Heart right ventricle (tissue), 16 donors: ENCODE data around the gene ZBTB7B. TPM values are rescaled to one million over a fixed set of nuclear protein-coding genes. Genes with fewer than 3 reads are reported as not detected.

ENCODE experiments used
- ATAC-seq, 8 donors: fragments of 200-7000 bp; cut with Tn5 transposase; one replicate each; pipeline ENCODE4 v1.9.1; 2020; ENCODE audit warnings: mild to moderate bottlenecking in 8 of 8, moderate library complexity in 8 of 8, moderate number of reproducible peaks in 1 of 8
- DNase-seq, 2 donors: peaks; one replicate each; pipeline ENCODE4 v3.0.0-alpha.2; 2020
- H3K27ac ChIP-seq, 10 donors: fragments of 200-600 bp; sonication (generic) in 2 of 10; one replicate each; pipeline versions ENCODE4 v1.5.0 to v1.8.0; 2020 to 2022; ENCODE audit warnings: mild to moderate bottlenecking in 3 of 10
- H3K27me3 ChIP-seq, 7 donors: fragments of 200-600 bp; one replicate each; pipeline ENCODE4 v1.8.0; 2021 to 2022; ENCODE audit warnings: mild to moderate bottlenecking in 2 of 7
- H3K36me3 ChIP-seq, 9 donors: fragments of 200-600 bp; sonication (generic) in 1 of 9; one replicate each; pipeline versions ENCODE4 v1.5.0 to v1.8.0; 2020 to 2022; ENCODE audit warnings: mild to moderate bottlenecking in 2 of 9
- H3K4me1 ChIP-seq, 9 donors: fragments of 200-600 bp; sonication (generic) in 1 of 9; one replicate each; pipeline versions ENCODE4 v1.5.0 to v1.8.0; 2020 to 2022; ENCODE audit warnings: mild to moderate bottlenecking in 4 of 9
- H3K4me3 ChIP-seq, 10 donors: fragments of 200-600 bp; sonication (generic) in 2 of 10; one replicate each; pipeline versions ENCODE4 v1.5.0 to v1.8.0; 2020 to 2022; ENCODE audit warnings: mild to moderate bottlenecking in 7 of 10, moderate library complexity in 2 of 10
- H3K9me3 ChIP-seq, 11 donors: fragments of 200-600 bp in 10 of 11; sonication (generic) in 2 of 11; one replicate each; pipeline versions ENCODE4 v1.5.0 to v1.8.0; 2013 to 2022; ENCODE audit warnings: mild to moderate bottlenecking in 2 of 11, control low read depth in 1 of 11, moderate library complexity in 1 of 11
- WGBS, 2 donors: extraction: QIAGEN DNeasy Blood & Tissue Kit; methylation state at CpG; one replicate each; pipeline ENCODE4 v1.1.7; 2013; ENCODE audit warnings: inconsistent platforms in 1 of 2; 5-methylcytosine and 5-hydroxymethylcytosine counted together
- intact Hi-C, 10 donors: fragments of 100-400 bp; cut with DNase I; formaldehyde crosslinking; loops; one replicate each; pipeline versions ENCODE4 v1.11.1 to v1.14.2; 2022
- polyA plus RNA-seq, 2 donors: library from polyadenylated mRNA; stranded (reverse); fragments of 200-250 nt; gene quantifications; one replicate each; pipeline ENCODE4 v1.2.3, GENCODE V29; 2013
- total RNA-seq, 10 donors: library from RNA; stranded (reverse); fragmentation: NEBNext Ultra II Directional in 3 of 10; extraction: Animal tissue kit (Norgen Biotek cat#: 25700) in 3 of 10; gene quantifications; one replicate each; pipeline versions ENCODE4 v1.2.1 to v1.2.4, GENCODE V29; 2021 to 2023
- TF ChIP-seq, protein P1 (sequence below), 9 donors: fragments of 200-600 bp; sonication (generic) in 2 of 9; IDR thresholded peaks; one replicate each; pipeline versions ENCODE4 v1.5.0 to v1.8.0; 2021 to 2022; ENCODE audit warnings: antibody characterized with exemption in 9 of 9, mild to moderate bottlenecking in 5 of 9, moderate library complexity in 1 of 9
- donor health status: Arrhythmogenic right ventricular cardiomyopathy.
- donor health status: ischemic (EF 13 %, LVEDD 7.1; RV severe dilation, severe dysfunction).
- donor health status: healthy with polysubstance abuse.
- donor health status: DM: no; HTN: yes; CAD: no.
- donor health status: DM: no; HTN: no; CAD: no.
- donor health status: ischemic (EF 25% LVEDD 6.9; RV normal size, moderate dysfunction).
- donor health status: ischemic (EF 25% LVEDD 5.7; RV mildly dilated, moderate dysfunction).
- donor health status: healthy.
- donor health status: DM: yes; HTN: yes; CAD: no.
- donor health status: Ischemic cardiomyopathy.
- donor health status: ischemic (EF 35%, LVEDD 5.7; RV mildly dilated, moderate dysfunction).
- donor health status: nonischemic (EF 11% LVEDD 7.7; RV severe dilation, severe dysfunction).
- donor health status: DM: yes; HTN: yes; CAD: no.
- donor health status: PGD.
- donor health status: ischemic (EF 29% LVEDD 5.4; RV normal size, mild dysfunction).
- donor health status: nonischemic (EF 23%, LVEDD 6.1; RV moderate dilation, normal function).

The ZBTB7B gene
- total and polyA plus RNA-seq, 12 donors = 25.7 to 54.7 (median 37.9) TPM

DNA sequence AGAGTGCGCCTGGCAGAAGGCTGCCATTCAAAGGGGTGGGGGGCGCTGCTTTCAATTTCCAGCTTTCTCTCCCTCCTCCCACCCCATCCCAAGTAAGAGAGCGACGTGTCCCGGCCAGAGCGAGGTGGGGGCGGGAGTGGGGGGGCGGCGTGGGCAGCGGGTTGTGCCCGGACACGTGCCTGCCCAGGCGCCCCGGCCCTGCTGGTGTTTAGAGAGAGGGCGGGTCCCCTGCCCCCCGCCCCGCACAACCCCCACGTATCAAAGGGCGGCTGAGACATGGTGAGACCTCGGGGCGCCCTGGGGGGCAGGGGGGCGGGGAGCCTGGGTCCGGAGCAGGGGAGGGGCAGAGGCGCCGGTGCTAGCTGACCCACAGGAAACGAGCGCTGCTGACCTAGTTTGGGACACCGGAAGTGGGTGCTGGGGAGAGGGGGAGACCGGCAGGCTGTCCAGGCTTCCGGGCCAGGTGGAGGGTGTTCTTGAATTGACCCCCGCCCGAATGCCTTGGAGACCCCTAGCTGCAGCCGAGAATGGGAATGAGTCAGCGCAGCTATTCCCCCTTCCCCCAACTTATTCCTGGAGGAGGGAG is 1.3 kb downstream of the ZBTB7B start:
- H3K4me1 ChIP-seq = peaks cover 33 to 75% (median 66%) of the 10 kb centered on the region in 9 donors
- H3K27me3 ChIP-seq = no peaks in the 10 kb centered on the region
- intact Hi-C loops = loop anchor here in 3 of 10 donors (5.0 to 10.0 kb wide), 3 partner anchors 42 to 61 kb away; partner anchors contain the start of genes ADAM15 (in 1 of the 3), EFNA4 (in 1 of the 3) and PYGO2 (in 1 of the 3)
- no peaks in the 10 kb centered on the region for H3K36me3 ChIP-seq
- peak overlapping the region; percentile 90 to 98 (median 96) for H3K27ac ChIP-seq
- TF ChIP-seq, protein P1, sequence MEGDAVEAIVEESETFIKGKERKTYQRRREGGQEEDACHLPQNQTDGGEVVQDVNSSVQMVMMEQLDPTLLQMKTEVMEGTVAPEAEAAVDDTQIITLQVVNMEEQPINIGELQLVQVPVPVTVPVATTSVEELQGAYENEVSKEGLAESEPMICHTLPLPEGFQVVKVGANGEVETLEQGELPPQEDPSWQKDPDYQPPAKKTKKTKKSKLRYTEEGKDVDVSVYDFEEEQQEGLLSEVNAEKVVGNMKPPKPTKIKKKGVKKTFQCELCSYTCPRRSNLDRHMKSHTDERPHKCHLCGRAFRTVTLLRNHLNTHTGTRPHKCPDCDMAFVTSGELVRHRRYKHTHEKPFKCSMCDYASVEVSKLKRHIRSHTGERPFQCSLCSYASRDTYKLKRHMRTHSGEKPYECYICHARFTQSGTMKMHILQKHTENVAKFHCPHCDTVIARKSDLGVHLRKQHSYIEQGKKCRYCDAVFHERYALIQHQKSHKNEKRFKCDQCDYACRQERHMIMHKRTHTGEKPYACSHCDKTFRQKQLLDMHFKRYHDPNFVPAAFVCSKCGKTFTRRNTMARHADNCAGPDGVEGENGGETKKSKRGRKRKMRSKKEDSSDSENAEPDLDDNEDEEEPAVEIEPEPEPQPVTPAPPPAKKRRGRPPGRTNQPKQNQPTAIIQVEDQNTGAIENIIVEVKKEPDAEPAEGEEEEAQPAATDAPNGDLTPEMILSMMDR (IDR thresholded peaks at IDR 0.05) = no peak
- 0 to 1% methylated on average over 34 of the region's 34 CpGs for WGBS, 2 donors
- no peaks in the 10 kb centered on the region for H3K9me3 ChIP-seq
- ATAC-seq (peak in 7 of 8 donors; percentile 5 to 19 (median 8)), DNase-seq (peak; percentile 72 to 79)
- peak overlapping the region; percentile 50 to 97 (median 91) for H3K4me3 ChIP-seq

DNA sequence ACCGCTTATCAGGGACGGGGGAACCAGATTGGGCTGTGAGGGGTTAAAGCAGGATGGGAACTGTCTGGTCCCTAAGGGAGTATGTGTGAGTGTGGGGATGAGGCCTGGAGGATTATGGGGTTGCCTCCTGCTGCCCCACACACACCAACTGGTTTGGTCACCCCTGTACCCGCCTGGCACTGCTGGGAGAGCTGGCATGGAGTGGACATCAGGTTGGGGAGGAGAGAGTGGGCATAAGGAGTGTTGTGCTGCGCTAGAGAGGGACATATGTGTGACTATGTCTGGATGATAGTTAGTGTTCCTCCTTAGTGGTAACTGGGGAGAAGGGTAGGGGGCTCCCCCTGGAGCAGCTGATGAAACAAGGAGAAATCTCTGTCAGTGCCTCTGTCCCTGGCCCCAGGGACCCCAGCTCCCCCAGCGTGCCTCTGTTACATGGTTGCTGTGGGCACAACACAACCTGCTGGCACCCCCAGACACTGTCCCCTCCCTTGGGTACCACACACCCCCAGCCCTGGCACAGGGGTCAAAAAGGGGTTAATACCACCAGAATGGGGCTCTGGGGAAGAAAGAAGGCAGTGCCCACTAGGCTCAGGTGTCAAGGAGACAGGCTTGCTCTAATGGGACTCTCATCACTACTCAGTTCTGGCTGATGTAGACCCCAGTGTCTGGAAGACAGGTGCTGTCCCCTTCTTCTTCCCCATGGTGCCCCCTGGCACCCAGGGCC is 1.9 kb downstream of the ZBTB7B start:
- peaks cover 29 to 71% (median 60%) of the 10 kb centered on the region in 9 donors for H3K4me1 ChIP-seq
- intact Hi-C loops = loop anchor here in 3 of 10 donors (5.0 to 10.0 kb wide), 3 partner anchors 42 to 60 kb away; partner anchors contain the start of genes ADAM15 (in 1 of the 3), EFNA4 (in 1 of the 3) and PYGO2 (in 1 of the 3)
- peak overlapping the region; percentile 50 to 97 (median 91) for H3K4me3 ChIP-seq
- TF ChIP-seq, protein P1 (IDR thresholded peaks at IDR 0.05) = no peak
- no peaks in the 10 kb centered on the region for H3K36me3 ChIP-seq
- peak overlapping the region; percentile 90 to 98 (median 96) for H3K27ac ChIP-seq
- no peaks in the 10 kb centered on the region for H3K9me3 ChIP-seq
- DNase-seq = no peak
- H3K27me3 ChIP-seq = no peaks in the 10 kb centered on the region
- 24 to 33% methylated on average over 5 of the region's 5 CpGs for WGBS, 2 donors
- no peak for ATAC-seq

DNA sequence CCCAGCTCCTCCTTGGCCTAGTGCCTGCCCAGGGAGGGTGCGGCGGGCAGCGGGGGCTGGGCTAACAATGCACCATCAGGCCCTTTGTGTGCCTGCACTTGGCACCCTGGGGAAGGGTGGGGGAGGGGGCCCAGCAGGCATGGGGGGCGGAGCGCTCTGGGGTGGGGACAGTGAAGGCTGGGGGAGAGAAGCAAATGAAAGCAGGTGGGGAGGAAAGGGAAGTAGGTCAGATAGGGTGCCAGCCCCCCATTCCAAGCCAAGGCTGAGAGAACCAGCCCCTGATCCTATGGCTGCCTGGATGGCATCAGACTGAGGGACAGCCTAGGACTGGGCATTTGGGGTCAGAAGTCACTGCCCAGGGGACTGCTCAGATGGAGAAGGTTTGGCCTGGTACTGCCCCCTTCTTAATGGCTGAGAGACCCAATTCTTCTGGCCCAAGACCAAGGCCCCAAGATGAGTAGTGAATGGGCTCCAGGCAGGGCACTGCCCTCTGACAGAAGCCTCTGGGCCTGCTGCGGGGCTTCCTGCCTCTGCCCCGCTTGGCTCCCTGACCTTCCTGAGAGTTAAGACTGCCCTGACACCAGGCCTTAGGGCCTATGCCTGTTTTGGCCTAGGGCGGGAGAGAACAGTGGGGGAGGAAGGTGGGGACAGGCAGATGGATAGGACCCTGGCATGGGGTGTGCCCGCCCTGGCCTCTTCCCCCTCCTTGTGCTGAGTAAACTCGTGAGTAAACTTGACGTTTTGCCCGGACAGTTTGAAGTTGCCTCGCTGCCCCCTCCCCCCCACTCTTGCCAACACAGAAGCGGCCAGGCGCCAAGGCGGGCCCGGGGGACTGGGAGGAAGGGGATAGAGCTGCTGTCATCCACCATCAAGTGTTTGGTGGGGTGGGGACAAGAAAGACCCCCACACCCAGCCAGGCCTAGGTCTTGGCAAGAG is 2.7 kb downstream of the ZBTB7B start:
- peak in 6 of 8 donors; percentile 3 to 25 (median 12) for ATAC-seq

More for the DNA sequence above, 2.7 kb downstream of the ZBTB7B start:
- Histone ChIP-seq H3K9me3 (no peaks in the 10 kb centered on the region), H3K4me3 (peak overlapping the region in 8 of 10 donors; percentile 87 to 97 (median 92)), H3K4me1 (peaks cover 26 to 70% (median 54%) of the 10 kb centered on the region in 9 donors), H3K27me3 (no peaks in the 10 kb centered on the region), H3K36me3 (no peaks in the 10 kb centered on the region), H3K27ac (peak overlapping the region; percentile 90 to 98 (median 96))
- intact Hi-C loops = loop anchor here in 1 of 10 donors (10.0 kb wide), 1 partner anchor 59 kb away; the partner anchor contains the start of gene EFNA4
- TF ChIP-seq, protein P1 (IDR thresholded peaks at IDR 0.05) = no peak
- WGBS, 2 donors = 43 to 44% methylated on average over 17 of the region's 17 CpGs
- peak; percentile 69 to 80 for DNase-seq
